Measurements from ENCODE around the gene COX20. TPM values are rescaled to one million over a fixed set of nuclear protein-coding genes. Genes with fewer than 3 reads are reported as not detected.
A peak's percentile ranks its signal among the peaks of the same experiment; 100 is the strongest.

COX20 gene
- total and polyA plus RNA-seq, 2 of the 8 experiments (the other 6 are each of a cell fraction or from before 2014, with no cell fraction given) = 17.5 to 28.8 TPM

- 0 out of 2 replicates have a peak overlapping the region, but pooled peaks have one; percentile 2 for H2AK5ac ChIP-seq (ENCODE audit: low read depth, low read length)
- H3K4me2 ChIP-seq (ENCODE audit: insufficient read depth in 1 of 2, low read depth in 2 of 2, low read length in 2 of 2) = no peak overlapping the region
- H3K36me3 ChIP-seq (ENCODE audit: control insufficient read depth in 2 of 4, insufficient read depth in 4 of 4, low read length in 3 of 4) = no peaks in the 10 kb centered on the region
- no peaks in the 10 kb centered on the region for H4K20me1 ChIP-seq (replicated peaks in 1 of 2; ENCODE audit: control insufficient read depth in 1 of 2, insufficient read depth in 2 of 2, low read length in 2 of 2)
- H3K4me3 ChIP-seq (ENCODE audit: extremely low read depth in 1 of 4, insufficient read depth in 2 of 4, low read depth in 3 of 4, low read length in 4 of 4) = no peak overlapping the region
- no peak overlapping the region for H2BK15ac ChIP-seq (ENCODE audit: low read length)
- H3K56ac ChIP-seq (replicated peaks; ENCODE audit: insufficient read length, low read depth, low read length) = no peak overlapping the region
- no peak overlapping the region for H4K8ac ChIP-seq (ENCODE audit: extremely low read depth, insufficient read depth, low read length)
- H3K9me3 ChIP-seq (ENCODE audit: insufficient read depth in 2 of 2, low read depth in 1 of 2, low read length in 1 of 2) = no peaks in the 10 kb centered on the region
- no peaks in the 10 kb centered on the region for H3K79me1 ChIP-seq (ENCODE audit: low read depth, low read length)
- H2BK120ac ChIP-seq (replicated peaks; ENCODE audit: low read depth, low read length) = no peak overlapping the region
- ChIA-PET POLR2A (ENCODE audit: partially characterized antibody) (interaction anchor here (0.8 to 3.9 kb wide), 7 partner anchors 14 to 57 kb away, joined by 3 to 39 read pairs (median 5); partner anchors contain the start of gene COX20), CTCF (ENCODE audit: partially characterized antibody) (interaction anchor here (0.7 to 4.6 kb wide), 24 partner anchors 8 to 242 kb away, joined by 3 to 50 read pairs (median 4); no protein-coding TSS in a partner anchor)
- H3K14ac ChIP-seq (ENCODE audit: insufficient read length) = no peak overlapping the region
- H3K27me3 ChIP-seq (replicated peaks in 1 of 4; ENCODE audit: control insufficient read depth in 3 of 4, extremely low read depth in 1 of 4, insufficient read depth in 3 of 4, low read length in 3 of 4) = no peaks in the 10 kb centered on the region
- DNase-seq (ENCODE audit: low read depth in 1 of 2, low spot score in 2 of 2) = no peak
- H2BK12ac ChIP-seq (ENCODE audit: low read depth, low read length) = peak overlapping the region; percentile 1; the same call in 1 of the 2 replicates
- H3K18ac ChIP-seq (ENCODE audit: extremely low read depth, low read length) = no peak overlapping the region
- H3K4ac ChIP-seq (replicated peaks; ENCODE audit: insufficient read length, low read depth, low read length) = no peak overlapping the region
- WGBS, 2 experiments (ENCODE audit: extremely low coverage in 1 of 2, insufficient coverage in 1 of 2, insufficient read length in 1 of 2, insufficient replicate concordance in 2 of 2, low coverage in 1 of 2, low lambda C conversion rate in 2 of 2, missing lambda C conversion rate in 1 of 2) = 78% methylated on average over 14 of the region's 14 CpGs; no CpG with 5 or more reads in 1 of the 2 experiments
- no peak overlapping the region for H4K91ac ChIP-seq (replicated peaks; ENCODE audit: insufficient read length, low read length)
- no peak overlapping the region for H3K23ac ChIP-seq (ENCODE audit: insufficient read length)
- no peaks in the 10 kb centered on the region for H3K79me2 ChIP-seq (ENCODE audit: control insufficient read depth in 1 of 2, insufficient read depth in 2 of 2, low read length in 2 of 2)
- H2BK5ac ChIP-seq (ENCODE audit: low read depth, low read length) = 0 out of 2 replicates have a peak overlapping the region, but pooled peaks have one; percentile 18
- H3K4me1 ChIP-seq (replicated peaks in 1 of 4; ENCODE audit: control insufficient read depth in 3 of 4, insufficient read depth in 4 of 4, low read length in 3 of 4) = peaks cover 0 to 5% (median 0%) of the 10 kb centered on the region in 4 experiments; a peak in 1 of 7 replicates
- no peaks in the 10 kb centered on the region for H3K23me2 ChIP-seq (ENCODE audit: low read depth, low read length)
- no peak overlapping the region for H3K27ac ChIP-seq (ENCODE audit: low read depth, low read length)
- H2BK20ac ChIP-seq (ENCODE audit: low read length) = 0 out of 2 replicates have a peak overlapping the region, but pooled peaks have one; percentile 6
- peak overlapping the region; percentile 56; the same call in 1 of the 2 replicates for H2AFZ ChIP-seq (ENCODE audit: low read length)
- no peak for FAIRE-seq
- H4K5ac ChIP-seq (ENCODE audit: insufficient read length, low read depth, low read length) = no peak overlapping the region
- H3K9ac ChIP-seq (replicated peaks in 1 of 4; ENCODE audit: extremely low read depth in 1 of 4, low read depth in 3 of 4, low read length in 3 of 4) = no peak overlapping the region
- TF ChIP-seq SRF (IDR thresholded peaks at IDR 0.05; ENCODE audit: low read depth, low read length) = no peak
- no peak for TF ChIP-seq TEAD4 (IDR thresholded peaks at IDR 0.05; ENCODE audit: low read depth, low read length)
- no peak for TF ChIP-seq GTF2F1 (IDR thresholded peaks at IDR 0.05; ENCODE audit: borderline replicate concordance, low read depth, low read length)
- no peak for TF ChIP-seq TCF12 (IDR thresholded peaks at IDR 0.05; ENCODE audit: low read depth, low read length)
- TF ChIP-seq KDM4A (IDR thresholded peaks at IDR 0.05; ENCODE audit: low read depth, low read length, severe bottlenecking) = no peak
- TF ChIP-seq TAF1 (IDR thresholded peaks at IDR 0.05; ENCODE audit: low read depth, low read length) = no peak
- no peak for TF ChIP-seq YY1 (IDR thresholded peaks at IDR 0.05; ENCODE audit: low read depth, low read length)
- TF ChIP-seq MAX (IDR thresholded peaks at IDR 0.05) = no peak
- no peak for TF ChIP-seq POLR2A (IDR thresholded peaks at IDR 0.05; ENCODE audit: control extremely low read depth in 1 of 2, low read depth in 2 of 2, low read length in 2 of 2)
- no peak for TF ChIP-seq KDM5A (IDR thresholded peaks at IDR 0.05; ENCODE audit: low read length)
- no peak for TF ChIP-seq BRCA1 (IDR thresholded peaks at IDR 0.05; ENCODE audit: low read depth, low read length)
- TF ChIP-seq EZH2 (IDR thresholded peaks at IDR 0.05; ENCODE audit: low read depth, low read length, severe bottlenecking) = no peak
- TF ChIP-seq RAD21 (IDR thresholded peaks at IDR 0.05 in 1 of 2, conservative IDR thresholded peaks at IDR 0.05 in 1 of 2; ENCODE audit: low read depth in 2 of 2, low read length in 2 of 2) = no peak
- TF ChIP-seq MAFK (IDR thresholded peaks at IDR 0.05; ENCODE audit: low read depth, low read length) = no peak
Measured at GRCh38 chr1:244802041-244802440, 33.4 kb upstream of the COX20 start.

Measured in H1 (cell line).